Activated CD4-positive, alpha-beta memory T cell treated with anti-CD3 and anti-CD28 coated beads, Interleukin-2, amount 10 ng/mL, durations not matched to agents 7 days and 5 days (primary cell): ENCODE results near the gene KIAA0232. TPM values are rescaled to one million over a fixed set of nuclear protein-coding genes. Genes with fewer than 3 reads are reported as not detected.
"Not testable (repeated sequence)": the region's sequence is repeated elsewhere in the genome, so short reads cannot be mapped to it uniquely, and the experiment has no call there.

Experiments used
- CTCF ChIA-PET: fragments of 350-600 bp; sonication (Branson Sonifier 250); formaldehyde crosslinking; loops from one replicate; lab custom pipeline; 2021; ENCODE audit warnings: antibody characterized with exemption, inconsistent platforms; lab: Charles Lee
- POLR2A ChIA-PET: fragments of 350-600 bp; sonication (Branson Sonifier 250); formaldehyde crosslinking; loops from one replicate; lab custom pipeline; 2021; ENCODE audit warnings: antibody characterized with exemption; lab: Charles Lee
- DNase-seq: peaks from one replicate; pipeline ENCODE4 v3.0.0-alpha.2; 2020
- H3K27ac Mint-ChIP-seq: one replicate; pipeline ENCODE4 v1.8.0; 2021; ENCODE audit warnings: mild to moderate bottlenecking, mixed read lengths
- H3K27me3 Mint-ChIP-seq: one replicate; pipeline ENCODE4 v1.8.0; 2021; ENCODE audit warnings: mixed read lengths
- H3K36me3 Mint-ChIP-seq: one replicate; pipeline ENCODE4 v1.8.0; 2021; ENCODE audit warnings: low read depth, mixed read lengths
- H3K4me1 Mint-ChIP-seq: one replicate; pipeline ENCODE4 v1.8.0; 2021; ENCODE audit warnings: mixed read lengths
- H3K4me3 Mint-ChIP-seq: one replicate; pipeline ENCODE4 v1.8.0; 2021; ENCODE audit warnings: mild to moderate bottlenecking, mixed read lengths
- H3K9me3 Mint-ChIP-seq: one replicate; pipeline ENCODE4 v1.8.0; 2021; ENCODE audit warnings: mixed read lengths
- total RNA-seq, 2 experiments: library from RNA; stranded (reverse); gene quantifications; one replicate each; pipeline ENCODE4 v1.2.3, GENCODE V29; 2021

KIAA0232 gene
- total RNA-seq, 2 experiments from 2014 or later: 23.2 to 24.1 TPM

DNA sequence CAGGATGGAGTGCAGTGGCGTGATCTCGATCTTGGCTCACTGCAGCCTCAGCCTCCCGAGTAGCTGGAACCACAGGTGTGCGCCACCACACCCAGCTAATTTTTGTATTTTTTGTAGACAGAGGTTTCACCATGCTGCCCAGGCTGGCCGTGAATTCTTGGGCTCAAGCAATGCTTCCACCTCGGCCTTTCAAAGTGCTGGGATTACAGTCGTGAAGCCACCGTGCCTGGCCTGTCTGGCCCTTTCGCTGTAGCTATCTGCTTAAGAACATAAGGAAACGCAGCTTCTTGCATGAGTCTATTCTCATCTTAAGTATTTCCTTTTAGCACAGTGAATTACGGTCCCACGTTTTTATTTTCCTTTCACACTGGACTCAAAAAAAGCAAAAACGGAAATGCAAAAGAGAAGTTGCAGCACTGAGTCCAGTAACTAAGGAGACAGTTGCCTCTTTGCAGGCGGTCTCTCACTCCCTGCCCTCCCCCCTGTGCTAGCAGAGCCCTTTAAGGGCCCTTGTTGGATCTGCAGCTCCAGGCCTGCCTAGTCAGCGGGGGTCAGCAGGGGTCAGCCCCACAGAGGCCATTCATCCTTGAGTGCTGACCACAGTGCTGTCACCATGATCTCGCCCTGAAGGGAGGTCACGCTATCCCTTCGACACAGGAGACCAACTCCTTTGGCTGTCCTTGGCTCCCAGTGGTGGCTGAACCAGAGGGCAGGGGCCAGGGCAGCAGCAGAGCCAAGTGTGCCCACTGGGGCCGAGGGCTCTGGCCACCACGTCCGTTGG is 105.3 kb downstream of the KIAA0232 start:
- Mint-ChIP-seq H3K27me3 (no peaks in the 10 kb centered on the region), H3K9me3 (peaks cover 13% of the 10 kb centered on the region), H3K27ac (no peak overlapping the region), H3K4me3 (no peak overlapping the region), H3K4me1 (peaks cover 22% of the 10 kb centered on the region), H3K36me3 (peaks cover 25% of the 10 kb centered on the region)
- no peak for DNase-seq
- CTCF ChIA-PET: interaction anchor here (1.3 to 6.8 kb wide), 3 partner anchors 9 to 194 kb away, joined by 3 to 58 read pairs (median 3); no protein-coding TSS in a partner anchor
- POLR2A ChIA-PET: interaction anchor here (1.2 kb wide), 1 partner anchor 22 kb away, joined by 3 read pairs; the partner anchor contains the start of gene TBC1D14

DNA sequence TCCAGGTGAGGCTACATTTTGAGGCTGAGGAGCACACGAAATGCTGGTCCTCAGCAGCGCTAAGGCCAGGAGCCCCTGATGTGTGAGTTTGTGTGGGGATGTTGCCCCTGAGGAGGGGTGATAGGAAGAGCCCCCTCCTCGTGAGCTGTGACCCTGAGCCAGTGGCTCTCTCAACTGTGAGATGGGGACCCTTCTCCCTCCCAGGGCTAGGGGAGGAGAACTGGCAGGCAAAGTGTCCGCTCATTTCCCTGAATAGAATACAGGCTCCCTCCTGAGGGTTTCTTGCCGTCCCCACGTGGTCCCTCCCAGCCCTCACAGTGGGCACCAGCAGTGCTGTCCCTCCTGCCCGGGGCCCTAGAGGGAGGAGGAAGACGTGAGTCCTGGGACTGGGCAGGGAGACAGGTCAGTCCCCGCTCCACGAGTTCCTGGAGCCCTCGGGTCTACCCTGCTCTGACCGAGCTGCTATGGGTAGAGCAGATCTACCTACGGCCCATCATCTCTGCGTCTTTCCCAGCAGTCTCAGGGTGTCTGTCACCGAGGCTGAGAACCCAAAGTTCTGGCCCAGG is 106.1 kb downstream of the KIAA0232 start:
- POLR2A ChIA-PET: no interaction called here
- no peak for DNase-seq
- Mint-ChIP-seq H3K27ac (no peak overlapping the region), H3K36me3 (peaks cover 20% of the 10 kb centered on the region), H3K27me3 (no peaks in the 10 kb centered on the region), H3K9me3 (peaks cover 13% of the 10 kb centered on the region), H3K4me1 (peaks cover 29% of the 10 kb centered on the region), H3K4me3 (no peak overlapping the region)
- CTCF ChIA-PET: no interaction called here

DNA sequence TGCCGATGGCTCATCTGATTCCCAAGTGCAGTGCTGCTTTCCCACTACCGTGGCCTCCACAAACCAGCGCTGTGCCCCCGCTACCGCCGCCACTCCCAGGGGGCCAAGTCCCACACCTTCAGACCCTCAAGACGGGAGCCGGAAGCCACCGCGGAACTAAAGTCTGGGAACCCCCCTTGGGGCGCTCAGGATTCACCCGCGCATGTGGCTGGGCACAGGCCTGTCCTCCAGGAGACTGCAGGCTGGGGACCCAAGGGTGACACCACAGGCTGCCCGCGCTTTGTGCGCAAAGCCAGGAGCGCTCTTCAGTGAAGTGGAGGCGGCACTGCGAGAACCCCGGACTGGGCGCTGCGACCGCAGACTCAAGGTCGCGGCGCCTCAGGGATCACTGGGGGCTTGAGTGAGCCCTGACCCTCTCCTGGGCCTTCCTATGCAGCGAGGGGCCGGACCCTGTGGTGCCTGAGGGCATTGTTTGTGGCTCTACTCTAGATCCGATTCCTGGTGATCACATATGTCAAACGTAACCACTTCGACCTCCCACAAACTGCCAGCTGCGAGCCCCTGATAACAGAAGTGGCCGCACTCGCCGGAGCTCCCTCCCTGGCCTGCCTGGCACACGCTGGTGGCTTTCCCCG is 106.7 kb downstream of the KIAA0232 start:
- Mint-ChIP-seq H3K4me1 (peaks cover 35% of the 10 kb centered on the region), H3K27ac (no peak overlapping the region), H3K36me3 (peaks cover 20% of the 10 kb centered on the region), H3K27me3 (no peaks in the 10 kb centered on the region), H3K4me3 (no peak overlapping the region), H3K9me3 (peaks cover 13% of the 10 kb centered on the region)
- ChIA-PET POLR2A (no interaction called here), CTCF (no interaction called here)
- DNase-seq: no peak

DNA sequence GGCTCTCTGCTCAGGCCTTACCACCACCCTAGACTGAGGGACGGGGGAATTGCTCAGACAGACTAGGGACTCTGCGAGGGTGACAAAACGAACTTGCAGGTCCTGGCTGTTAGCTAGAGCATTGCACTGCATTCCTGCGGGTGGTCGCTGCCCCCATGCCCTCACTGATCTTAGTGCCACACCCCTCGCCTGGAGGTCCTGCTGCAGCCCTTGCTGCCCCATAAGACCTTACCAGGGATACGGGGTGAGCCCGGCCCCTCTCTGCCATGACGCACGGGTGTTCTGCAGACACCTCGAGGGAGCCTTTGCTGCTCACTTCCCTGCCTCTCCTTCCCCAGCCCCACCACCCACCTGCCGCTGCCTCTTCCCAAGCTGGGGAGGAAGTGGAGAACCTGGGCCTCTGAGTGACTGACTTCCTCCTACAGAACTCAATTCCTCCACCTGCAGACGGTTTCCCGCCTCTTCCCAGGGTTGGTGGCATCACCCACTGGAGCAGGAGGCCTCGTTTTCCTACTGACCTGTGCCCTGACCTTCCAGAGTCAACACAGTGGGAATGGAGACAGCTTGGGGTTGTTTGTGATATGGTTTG is 107.3 kb downstream of the KIAA0232 start:
- peaks cover 20% of the 10 kb centered on the region for H3K36me3 Mint-ChIP-seq
- POLR2A ChIA-PET: no interaction called here
- peaks cover 13% of the 10 kb centered on the region for H3K9me3 Mint-ChIP-seq
- no peak overlapping the region for H3K4me3 Mint-ChIP-seq
- no peak overlapping the region for H3K27ac Mint-ChIP-seq
- DNase-seq: no peak
- peaks cover 40% of the 10 kb centered on the region for H3K4me1 Mint-ChIP-seq
- H3K27me3 Mint-ChIP-seq: no peaks in the 10 kb centered on the region
- CTCF ChIA-PET: no interaction called here

DNA sequence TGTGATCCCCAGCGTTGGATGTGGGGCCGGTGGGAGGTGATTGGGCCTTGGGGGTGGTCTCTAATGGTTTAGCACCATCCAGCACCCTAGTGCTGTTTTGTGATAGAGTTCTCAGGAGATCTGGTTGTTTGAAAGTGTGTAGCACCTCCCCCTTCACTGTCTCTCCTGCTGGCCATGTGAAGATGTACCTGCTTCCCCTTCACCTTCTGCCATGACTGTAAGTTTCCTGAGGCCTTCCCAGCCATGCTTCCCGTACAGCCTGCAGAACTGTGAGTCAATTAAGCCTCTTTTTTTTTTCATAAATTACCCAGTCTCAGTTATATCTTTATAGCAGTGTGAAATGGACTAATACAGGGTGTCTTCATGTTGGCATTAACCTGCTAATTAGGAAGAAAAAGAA is 107.8 kb downstream of the KIAA0232 start:
- H3K4me1 Mint-ChIP-seq: peaks cover 43% of the 10 kb centered on the region
- no peak for DNase-seq
- peaks cover 13% of the 10 kb centered on the region for H3K9me3 Mint-ChIP-seq
- ChIA-PET CTCF (no interaction called here), POLR2A (no interaction called here)
- no peak overlapping the region for H3K4me3 Mint-ChIP-seq
- H3K27me3 Mint-ChIP-seq: no peaks in the 10 kb centered on the region
- H3K36me3 Mint-ChIP-seq: peaks cover 19% of the 10 kb centered on the region
- no peak overlapping the region for H3K27ac Mint-ChIP-seq

DNA sequence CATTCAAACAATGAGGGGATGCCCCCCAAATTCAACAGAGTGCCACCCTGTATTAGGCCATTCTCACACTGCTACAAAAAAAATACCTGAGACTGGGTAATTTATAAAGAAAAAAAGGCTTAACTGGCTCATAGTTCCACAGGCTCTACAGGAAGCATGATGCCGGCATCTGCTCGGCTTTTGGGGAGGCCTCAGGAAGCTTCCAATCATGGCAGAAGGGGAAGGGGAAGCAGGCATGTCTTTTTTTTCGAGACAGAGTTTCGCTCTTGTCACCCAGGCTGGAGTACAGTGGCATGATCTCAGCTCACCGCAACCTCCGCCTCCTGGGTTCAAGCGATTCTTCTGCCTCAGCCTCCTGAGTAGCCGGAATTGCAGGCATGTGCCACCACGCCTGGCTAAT is 108.4 kb downstream of the KIAA0232 start:
- peak overlapping the region; percentile 44 for H3K27ac Mint-ChIP-seq
- POLR2A ChIA-PET: interaction anchor here (1.0 to 3.1 kb wide), 3 partner anchors 14 to 52 kb away, joined by 3 to 28 read pairs (median 8); partner anchors contain the start of gene TBC1D14
- not testable (repeated sequence) for DNase-seq, H3K27me3 Mint-ChIP-seq, H3K4me3 Mint-ChIP-seq
- peaks cover 45% of the 10 kb centered on the region for H3K4me1 Mint-ChIP-seq
- CTCF ChIA-PET: interaction anchor here (0.8 to 2.4 kb wide), 4 partner anchors 13 to 26 kb away, joined by 3 to 11 read pairs (median 6); partner anchors contain the start of gene TBC1D14
- peaks cover 18% of the 10 kb centered on the region for H3K36me3 Mint-ChIP-seq
- H3K9me3 Mint-ChIP-seq: peaks cover 13% of the 10 kb centered on the region

DNA sequence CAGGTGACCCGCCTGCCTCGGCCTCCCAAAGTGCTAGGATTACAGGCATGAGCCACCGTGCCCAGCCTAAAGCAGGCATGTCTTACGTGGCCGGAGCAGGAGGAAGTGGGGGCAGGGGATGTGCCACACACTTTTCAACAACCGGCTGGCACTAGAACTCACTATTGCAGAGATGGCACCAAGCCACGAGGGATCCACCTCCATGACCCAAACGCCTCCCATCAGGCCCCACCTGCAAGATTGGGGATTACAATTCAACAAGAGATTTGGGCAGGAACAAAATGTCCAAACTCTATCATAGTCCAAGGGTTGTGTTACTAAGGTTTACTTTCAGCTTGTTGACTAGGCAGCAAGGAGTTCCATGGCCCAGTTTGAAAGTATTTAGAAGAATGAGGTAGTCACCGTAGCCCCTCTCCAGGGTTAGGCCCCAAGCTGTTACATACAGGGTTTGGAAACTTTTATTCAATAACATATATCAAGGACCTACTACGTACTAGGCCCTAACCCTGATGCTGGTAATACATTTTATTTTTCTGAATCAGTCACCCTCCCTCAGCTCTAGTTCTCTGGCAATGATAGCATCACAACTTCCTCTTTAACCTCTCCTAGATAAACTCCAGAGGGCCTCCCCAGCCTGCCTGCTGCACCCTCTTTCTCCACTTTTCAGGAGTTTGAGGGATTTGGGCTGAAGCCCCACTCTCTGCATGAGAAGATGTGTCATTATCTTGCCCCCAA is 109.1 kb downstream of the KIAA0232 start:
- Mint-ChIP-seq H3K4me1 (peaks cover 46% of the 10 kb centered on the region), H3K36me3 (peaks cover 18% of the 10 kb centered on the region), H3K9me3 (peaks cover 13% of the 10 kb centered on the region), H3K27me3 (no peaks in the 10 kb centered on the region), H3K4me3 (peak overlapping the region; percentile 48), H3K27ac (peak overlapping the region; percentile 94)
- CTCF ChIA-PET: interaction anchor here (0.7 to 3.0 kb wide), 7 partner anchors 9 to 182 kb away, joined by 3 to 13 read pairs (median 3); partner anchors contain the start of genes MRFAP1L1 and TBC1D14
- no peak for DNase-seq
- POLR2A ChIA-PET: interaction anchor here (1.0 to 3.1 kb wide), 6 partner anchors 13 to 51 kb away, joined by 3 to 28 read pairs (median 3); partner anchors contain the start of gene TBC1D14

DNA sequence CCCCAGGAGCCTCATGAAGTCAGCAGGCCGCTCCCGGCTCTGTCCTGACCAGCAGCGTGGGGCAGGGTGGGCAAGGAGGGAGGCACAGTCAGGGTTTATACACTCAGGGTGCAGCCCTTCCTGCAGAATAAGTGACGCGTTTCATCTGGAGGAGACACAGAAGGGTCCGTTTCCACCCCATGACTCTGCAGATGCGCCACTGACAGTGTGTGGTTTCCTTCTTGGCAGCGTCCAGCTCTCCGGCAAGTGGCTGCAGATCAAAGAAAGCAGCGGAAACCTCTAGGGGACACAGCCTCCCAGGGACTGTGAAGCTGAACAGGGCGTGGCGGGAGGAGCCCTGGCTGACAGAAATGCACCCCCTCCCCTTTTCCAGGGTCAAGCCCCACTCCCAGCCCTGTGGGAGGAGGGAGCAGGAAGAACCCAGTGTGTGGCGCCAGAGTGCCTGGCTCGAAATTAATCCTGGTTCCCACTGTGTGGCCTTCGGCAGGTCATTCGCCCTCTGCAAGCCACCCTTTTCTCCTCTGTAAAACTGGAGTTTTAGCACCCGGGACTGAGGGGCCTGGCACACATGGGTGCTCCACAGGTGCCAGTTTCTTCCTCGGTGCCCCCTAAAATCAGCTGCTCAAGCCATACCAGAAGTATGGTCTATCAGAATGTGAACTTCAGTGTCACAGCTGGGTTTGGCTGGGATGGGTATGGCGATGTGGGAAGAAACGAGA is 109.8 kb downstream of the KIAA0232 start:
- H3K9me3 Mint-ChIP-seq: peaks cover 13% of the 10 kb centered on the region
- no peaks in the 10 kb centered on the region for H3K27me3 Mint-ChIP-seq
- peak overlapping the region; percentile 48 for H3K4me3 Mint-ChIP-seq
- peak overlapping the region; percentile 94 for H3K27ac Mint-ChIP-seq
- peaks cover 18% of the 10 kb centered on the region for H3K36me3 Mint-ChIP-seq
- DNase-seq: peak; percentile 66
- H3K4me1 Mint-ChIP-seq: peaks cover 49% of the 10 kb centered on the region
- POLR2A ChIA-PET: interaction anchor here (0.9 to 3.1 kb wide), 8 partner anchors 13 to 175 kb away, joined by 3 to 28 read pairs (median 3); partner anchors contain the start of genes GRPEL1, TADA2B and TBC1D14
- CTCF ChIA-PET: interaction anchor here (0.7 to 3.0 kb wide), 6 partner anchors 10 to 182 kb away, joined by 3 to 13 read pairs (median 6); partner anchors contain the start of genes MRFAP1L1 and TBC1D14

DNA sequence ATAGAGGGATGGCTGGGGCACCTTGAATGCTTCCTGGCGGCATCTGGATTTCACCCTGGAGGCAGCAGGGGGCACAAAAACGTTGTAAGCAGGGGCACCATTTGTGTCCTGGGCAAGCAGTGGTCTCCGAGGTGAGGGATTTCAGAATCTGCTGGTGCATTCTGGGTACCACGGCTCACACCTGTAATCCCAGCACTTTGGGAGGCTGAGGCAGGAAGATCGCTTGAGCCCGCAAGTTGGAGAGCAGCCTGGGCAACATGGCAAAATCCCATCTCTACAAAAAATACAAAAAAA is 110.3 kb downstream of the KIAA0232 start:
- POLR2A ChIA-PET: interaction anchor here (0.7 to 3.1 kb wide), 8 partner anchors 12 to 175 kb away, joined by 3 to 28 read pairs (median 4); partner anchors contain the start of genes GRPEL1, TADA2B and TBC1D14
- CTCF ChIA-PET: interaction anchor here (0.9 to 3.0 kb wide), 4 partner anchors 16 to 49 kb away, joined by 3 to 13 read pairs (median 10); partner anchors contain the start of gene TBC1D14
- H3K27ac Mint-ChIP-seq: peak overlapping the region; percentile 94
- no peak for DNase-seq
- H3K9me3 Mint-ChIP-seq: peaks cover 11% of the 10 kb centered on the region
- no peaks in the 10 kb centered on the region for H3K27me3 Mint-ChIP-seq
- peaks cover 18% of the 10 kb centered on the region for H3K36me3 Mint-ChIP-seq
- H3K4me1 Mint-ChIP-seq: peaks cover 50% of the 10 kb centered on the region
- no peak overlapping the region for H3K4me3 Mint-ChIP-seq

DNA sequence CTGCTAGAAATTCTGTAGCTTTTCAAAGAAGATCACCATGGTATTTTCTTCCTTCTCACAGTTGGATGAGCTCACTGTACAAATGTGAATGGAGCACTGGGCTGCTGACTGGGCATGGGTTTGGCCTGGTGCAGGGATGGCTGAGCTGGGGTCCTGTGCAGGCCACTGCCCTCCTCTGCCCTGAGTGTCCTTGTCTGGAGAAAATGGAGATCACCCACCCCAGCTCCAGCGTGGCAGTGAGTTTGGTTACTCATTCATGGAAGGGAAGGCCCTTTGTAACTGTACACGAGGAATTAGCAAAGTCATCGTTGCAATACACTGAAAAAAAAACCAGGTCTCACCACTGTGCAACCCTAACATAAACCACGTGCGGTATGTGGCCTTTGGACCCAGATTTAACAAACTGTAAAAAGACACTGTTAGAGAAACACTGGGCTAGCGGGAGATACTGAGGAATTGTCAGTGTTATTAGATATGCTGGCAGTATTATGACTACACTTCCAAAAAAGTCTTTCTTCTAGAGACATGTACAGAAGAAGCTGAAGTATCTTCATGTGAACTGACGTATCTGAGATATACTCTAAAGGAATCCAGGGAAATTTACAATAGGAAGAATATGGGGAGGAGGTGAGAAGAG is 111.0 kb downstream of the KIAA0232 start:
- Mint-ChIP-seq H3K27ac (peak overlapping the region; percentile 94), H3K27me3 (no peaks in the 10 kb centered on the region), H3K4me3 (no peak overlapping the region), H3K4me1 (peaks cover 50% of the 10 kb centered on the region), H3K9me3 (peaks cover 11% of the 10 kb centered on the region), H3K36me3 (peaks cover 18% of the 10 kb centered on the region)
- no peak for DNase-seq
- POLR2A ChIA-PET: interaction anchor here (0.7 to 3.1 kb wide), 5 partner anchors 11 to 150 kb away, joined by 3 to 28 read pairs (median 5); partner anchors contain the start of genes TADA2B and TBC1D14
- CTCF ChIA-PET: interaction anchor here (0.9 to 3.0 kb wide), 3 partner anchors 16 to 48 kb away, joined by 3 to 13 read pairs (median 11); partner anchors contain the start of gene TBC1D14

DNA sequence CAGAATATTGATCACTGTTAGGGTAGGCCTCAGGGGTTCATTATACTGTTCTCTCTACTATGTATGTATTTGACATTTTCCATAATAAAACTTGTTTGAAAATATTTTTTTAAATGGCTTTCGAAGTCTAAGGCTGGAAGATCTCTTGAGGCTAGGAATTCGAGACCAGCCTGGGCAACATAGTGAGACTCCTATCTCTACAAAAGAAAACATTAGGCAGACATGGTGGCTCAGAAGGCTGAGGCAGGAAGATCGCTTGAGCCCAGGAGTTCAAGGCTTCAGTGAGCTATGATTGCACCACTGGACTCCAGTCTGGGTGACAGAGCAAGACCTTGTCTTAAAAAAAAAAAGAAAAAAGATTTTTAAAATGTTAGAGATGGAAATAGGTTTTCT is 111.6 kb downstream of the KIAA0232 start:
- Mint-ChIP-seq H3K36me3 (peaks cover 18% of the 10 kb centered on the region), H3K27ac (peak overlapping the region; percentile 94), H3K27me3 (no peaks in the 10 kb centered on the region), H3K4me1 (peaks cover 55% of the 10 kb centered on the region), H3K9me3 (peaks cover 11% of the 10 kb centered on the region), H3K4me3 (no peak overlapping the region)
- DNase-seq: no peak
- ChIA-PET POLR2A (interaction anchor here (2.2 to 3.1 kb wide), 2 partner anchors 11 to 15 kb away, joined by 17 to 28 read pairs; partner anchors contain the start of gene TBC1D14), CTCF (interaction anchor here (3.0 kb wide), 1 partner anchor 20 kb away, joined by 13 read pairs; no protein-coding TSS in a partner anchor)
